Activated T-cell treated with anti-CD3 and anti-CD28 coated beads, Interleukin-2, amount 50 U/mL, for 48 hours (primary cell): ENCODE data around the gene USH2A.

ENCODE experiments used
- DNase-seq, 2 experiments: peaks; one replicate each; pipeline ENCODE4 v3.0.0-alpha.2; 2020

Gene USH2A

GRCh38 chr1:215923129-215923824 is 500.0 kb downstream of the USH2A start:
- DNase-seq = no peak

- no peak for DNase-seq
These were observed 511.8 kb downstream of the USH2A start for GRCh38 chr1:215911406-215911968.

GRCh38 chr1:215905493-215906115 is 517.6 kb downstream of the USH2A start:
- DNase-seq = no peak

GRCh38 chr1:215900684-215901083 is 522.6 kb downstream of the USH2A start:
- DNase-seq = no peak

- DNase-seq = no peak
These were observed 523.3 kb downstream of the USH2A start for GRCh38 chr1:215899901-215900300.

GRCh38 chr1:215895893-215896292 is 527.4 kb downstream of the USH2A start:
- DNase-seq = no peak

- no peak for DNase-seq
These were observed 528.0 kb downstream of the USH2A start for GRCh38 chr1:215895276-215895675.

- no peak for DNase-seq
These were observed 528.6 kb downstream of the USH2A start for GRCh38 chr1:215894617-215895016.

- no peak for DNase-seq
These were observed 531.8 kb downstream of the USH2A start for GRCh38 chr1:215891266-215892057.

GRCh38 chr1:215890438-215890837 is 532.8 kb downstream of the USH2A start:
- no peak for DNase-seq

GRCh38 chr1:215889871-215890270 is 533.4 kb downstream of the USH2A start:
- no peak for DNase-seq

GRCh38 chr1:215888159-215888558 is 535.1 kb downstream of the USH2A start:
- no peak for DNase-seq

- no peak for DNase-seq
These were observed 535.6 kb downstream of the USH2A start for GRCh38 chr1:215887627-215888026.

GRCh38 chr1:215883004-215883403 is 540.2 kb downstream of the USH2A start:
- DNase-seq = no peak

GRCh38 chr1:215878843-215879242 is 544.4 kb downstream of the USH2A start:
- no peak for DNase-seq

GRCh38 chr1:215878128-215878527 is 545.1 kb downstream of the USH2A start:
- DNase-seq = no peak

GRCh38 chr1:215877452-215877951 is 545.7 kb downstream of the USH2A start:
- no peak for DNase-seq

GRCh38 chr1:215875712-215876111 is 547.5 kb downstream of the USH2A start:
- no peak for DNase-seq

GRCh38 chr1:215875236-215875635 is 548.0 kb downstream of the USH2A start:
- DNase-seq = no peak

- DNase-seq = no peak
These were observed 550.6 kb downstream of the USH2A start for GRCh38 chr1:215872658-215873057.

GRCh38 chr1:215868500-215868899 is 554.7 kb downstream of the USH2A start:
- DNase-seq = no peak

GRCh38 chr1:215865060-215865459 is 558.2 kb downstream of the USH2A start:
- DNase-seq = no peak

- DNase-seq = no peak
These were observed 559.5 kb downstream of the USH2A start for GRCh38 chr1:215863796-215864195.
